IPS-18c (cell line): ENCODE data around the gene KCNH2.

Source experiments
- H3K4me3 ChIP-seq: 2 replicates; pipeline ENCODE4 v1.7.0; 2013; ENCODE audit warnings: low read depth, mild to moderate bottlenecking, low read length, moderate library complexity; ENCODE audit not compliant: insufficient read depth
- H3K9me3 ChIP-seq: one replicate; pipeline ENCODE4 v1.6.1; 2013; ENCODE audit warnings: mild to moderate bottlenecking, low read length, moderate library complexity; ENCODE audit not compliant: control insufficient read depth, insufficient read depth

KCNH2 gene

DNA sequence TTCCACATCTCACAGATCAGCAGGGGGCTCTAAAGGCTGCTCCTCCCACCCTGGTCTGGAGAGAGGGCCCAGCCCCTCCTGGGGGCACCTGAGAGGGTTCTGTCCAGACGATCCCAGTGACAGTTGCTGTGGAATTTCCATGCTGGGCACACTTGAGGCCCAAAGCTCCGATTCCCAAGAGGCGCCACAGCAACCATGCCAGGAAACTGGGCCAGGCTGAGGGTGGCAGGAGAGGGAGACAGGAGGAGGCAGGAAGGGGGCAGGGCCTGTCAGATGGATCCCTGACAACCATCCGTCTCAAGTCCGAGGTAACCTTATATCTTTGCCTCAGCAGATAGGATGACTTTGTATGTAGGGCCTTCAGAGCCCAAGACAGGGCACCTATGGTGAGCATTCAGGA is 8.4 kb upstream of the KCNH2 start:
- Histone ChIP-seq H3K4me3 (no peak overlapping the region), H3K9me3 (peaks cover 5% of the 10 kb centered on the region)

DNA sequence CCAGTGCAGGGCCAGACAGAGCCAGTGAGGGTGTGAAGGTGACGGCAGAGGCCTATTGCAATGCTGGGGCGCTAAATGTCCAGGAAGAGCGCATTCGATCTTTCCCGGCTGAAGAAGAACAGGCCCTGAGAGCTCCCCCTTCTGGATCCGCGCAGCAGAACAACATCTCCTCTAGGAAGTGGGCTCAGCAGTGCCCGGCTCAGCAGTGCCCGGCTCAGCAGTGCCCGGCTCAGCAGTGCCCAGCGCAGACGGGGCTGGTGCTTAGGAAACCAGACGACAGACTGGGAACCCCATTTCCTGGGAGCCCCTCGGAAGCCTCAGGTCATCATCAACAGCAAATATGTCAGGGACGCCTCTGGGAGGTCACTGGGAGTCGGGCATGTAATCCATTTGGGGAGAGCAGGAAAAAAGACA is 8.0 kb upstream of the KCNH2 start:
- Histone ChIP-seq H3K4me3 (no peak overlapping the region), H3K9me3 (peaks cover 5% of the 10 kb centered on the region)

DNA sequence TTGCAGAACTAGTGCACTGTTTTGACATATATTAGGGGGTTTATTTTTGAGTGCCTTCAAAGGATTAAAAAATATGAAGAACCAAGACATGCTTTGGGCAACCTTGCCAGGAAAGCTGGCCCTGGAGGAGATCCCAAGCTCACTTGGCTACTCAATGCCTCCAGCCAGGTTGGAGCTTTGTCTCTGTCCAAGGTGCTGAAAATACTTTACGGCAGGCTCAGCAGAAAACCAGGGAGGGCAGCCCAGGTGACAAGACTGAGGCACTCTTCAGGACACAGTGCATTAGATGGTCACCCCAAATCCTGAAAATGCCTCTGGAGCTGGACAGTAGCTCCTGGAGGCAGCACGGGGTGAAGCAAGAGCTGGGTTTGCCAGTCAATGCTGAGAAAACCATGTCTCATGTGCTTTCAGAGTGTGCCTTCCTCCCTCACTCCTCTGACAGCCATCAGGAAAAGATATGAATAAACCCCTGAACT is 5.8 kb upstream of the KCNH2 start:
- peaks cover 2% of the 10 kb centered on the region for H3K9me3 ChIP-seq
- no peak overlapping the region for H3K4me3 ChIP-seq

DNA sequence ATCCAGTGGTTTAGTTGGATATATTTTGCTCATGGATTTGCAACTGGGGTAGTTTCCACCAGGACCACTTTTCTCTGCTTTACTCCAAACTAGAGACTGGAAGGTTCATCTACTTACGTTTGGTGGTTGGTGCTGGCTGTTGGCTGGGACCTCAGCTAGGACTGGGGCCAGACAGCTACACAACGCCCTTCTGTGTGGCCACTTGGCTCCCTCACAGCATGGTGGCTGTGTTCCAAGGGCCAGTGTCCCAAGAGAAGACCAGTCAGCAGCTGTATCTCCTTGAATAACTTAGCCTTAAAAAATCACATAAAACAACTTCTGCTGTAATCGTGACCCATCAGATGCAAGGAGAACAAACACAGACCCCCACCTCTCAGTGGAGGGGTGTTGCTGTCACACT is 4.2 kb upstream of the KCNH2 start:
- Histone ChIP-seq H3K4me3 (no peak overlapping the region), H3K9me3 (peaks cover 2% of the 10 kb centered on the region)

DNA sequence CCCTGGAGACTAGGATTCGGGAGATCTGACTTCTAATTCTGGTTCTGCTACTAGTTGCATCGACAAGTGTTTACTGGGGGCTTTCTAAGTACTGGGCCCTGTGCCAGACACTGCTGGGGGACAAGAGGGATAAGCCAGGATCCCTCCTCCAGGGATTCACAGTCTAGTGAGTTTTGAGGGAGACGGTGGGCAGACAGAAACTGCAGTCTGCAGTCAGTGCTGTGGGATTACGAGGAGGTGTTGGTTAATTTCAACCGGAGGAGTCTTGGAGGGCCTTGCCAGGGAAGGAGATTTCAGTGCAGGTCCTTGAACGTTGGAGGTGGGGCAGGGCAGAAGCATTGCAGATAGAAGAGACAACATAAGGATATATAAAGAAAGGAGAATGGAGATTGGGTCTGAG is 3.5 kb upstream of the KCNH2 start:
- no peak overlapping the region for H3K4me3 ChIP-seq

DNA sequence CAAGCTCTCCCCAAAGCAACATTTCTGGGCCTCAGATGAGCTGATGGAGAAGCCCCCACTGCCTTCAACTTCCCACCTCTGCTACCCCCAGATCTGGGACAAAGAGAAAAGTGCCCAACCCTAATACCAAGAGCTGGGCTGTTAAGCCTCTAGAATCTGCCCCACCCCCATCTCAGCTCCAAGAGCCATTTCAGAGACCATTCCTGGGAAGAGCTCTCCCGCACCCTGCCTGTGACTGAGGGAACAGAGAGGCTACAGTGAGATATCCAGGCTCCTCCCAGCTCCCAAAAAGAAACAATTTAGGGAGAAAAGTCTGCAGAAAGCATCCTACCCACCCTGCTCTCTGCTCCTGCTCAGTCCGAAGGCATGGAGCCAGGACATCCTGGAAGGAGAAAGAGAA is 2.5 kb upstream of the KCNH2 start:
- Histone ChIP-seq H3K9me3 (peaks cover 2% of the 10 kb centered on the region), H3K4me3 (no peak overlapping the region)

More for the DNA sequence above, 3.5 kb upstream of the KCNH2 start:
- peaks cover 2% of the 10 kb centered on the region for H3K9me3 ChIP-seq

DNA sequence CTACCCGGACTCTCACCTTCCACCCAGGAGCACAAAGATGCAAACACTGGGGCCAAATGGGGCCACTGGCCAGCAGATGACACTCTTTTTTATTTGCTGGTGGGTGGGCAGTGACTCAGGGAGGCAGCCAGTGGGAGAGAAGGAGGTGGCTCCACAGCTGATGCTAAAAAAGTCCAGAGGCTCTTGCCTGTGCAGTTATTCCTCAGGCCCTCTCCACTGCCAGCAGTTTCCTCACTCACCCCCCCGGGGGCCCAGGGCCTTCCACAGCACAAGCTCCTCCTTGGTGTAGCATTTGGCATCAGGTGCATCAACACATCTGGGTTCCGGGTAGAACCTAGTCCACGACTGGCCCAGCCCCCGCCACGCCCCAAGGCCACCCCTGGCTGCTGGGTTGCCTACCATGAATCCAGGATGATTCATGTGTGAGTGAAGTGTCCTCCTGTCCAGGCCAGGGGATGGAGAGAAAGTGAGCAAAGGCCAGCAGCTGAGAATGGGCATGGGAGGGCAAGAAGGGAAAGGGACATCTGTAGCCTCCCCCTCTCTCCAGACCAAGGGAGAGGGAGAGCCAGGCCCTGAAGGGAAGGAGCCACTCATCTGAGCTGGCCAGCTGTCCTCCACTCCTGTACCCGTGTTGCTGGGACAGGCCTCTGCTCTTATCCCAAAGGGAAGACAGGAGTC is 1.7 kb upstream of the KCNH2 start:
- Histone ChIP-seq H3K9me3 (peaks cover 2% of the 10 kb centered on the region), H3K4me3 (peak overlapping the region; percentile 63)

DNA sequence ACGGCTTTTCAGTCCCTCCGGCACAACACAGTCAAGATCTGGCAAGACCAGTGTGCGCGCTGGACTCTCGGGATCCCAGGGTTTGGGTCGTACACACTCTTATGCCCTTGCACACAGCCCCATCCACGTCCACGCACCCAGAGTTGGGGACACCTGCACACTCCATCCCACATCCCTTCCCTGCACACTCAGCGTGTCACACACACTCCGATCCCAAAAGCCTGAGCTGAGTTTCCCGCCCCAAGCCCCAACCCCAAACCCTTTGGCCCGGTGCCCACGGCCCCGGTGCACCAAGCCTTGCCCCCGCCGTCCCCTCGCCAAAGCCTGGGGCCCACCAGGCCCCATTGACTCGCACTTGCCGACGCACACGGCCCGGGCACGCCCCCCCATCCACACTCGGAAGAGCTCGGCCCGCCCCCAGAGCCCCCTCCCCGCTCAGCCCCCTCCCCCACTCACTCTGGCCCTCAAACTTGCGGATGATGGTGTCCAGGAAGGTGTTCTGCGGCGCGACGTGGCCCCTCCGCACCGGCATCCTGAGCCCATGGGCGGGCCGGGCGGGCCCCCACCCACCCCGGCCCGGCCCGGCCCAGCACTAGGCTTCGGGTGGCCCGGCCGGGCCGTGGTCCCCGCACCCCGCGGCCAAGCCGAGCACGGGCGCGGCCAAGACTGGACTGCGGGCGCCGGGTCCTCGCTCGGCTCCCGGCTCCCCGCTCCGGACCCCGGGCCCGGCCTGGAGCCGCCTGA is 567 bp downstream of the KCNH2 start:
- peak overlapping the region; percentile 43 for H3K4me3 ChIP-seq
- H3K9me3 ChIP-seq: peaks cover 2% of the 10 kb centered on the region

DNA sequence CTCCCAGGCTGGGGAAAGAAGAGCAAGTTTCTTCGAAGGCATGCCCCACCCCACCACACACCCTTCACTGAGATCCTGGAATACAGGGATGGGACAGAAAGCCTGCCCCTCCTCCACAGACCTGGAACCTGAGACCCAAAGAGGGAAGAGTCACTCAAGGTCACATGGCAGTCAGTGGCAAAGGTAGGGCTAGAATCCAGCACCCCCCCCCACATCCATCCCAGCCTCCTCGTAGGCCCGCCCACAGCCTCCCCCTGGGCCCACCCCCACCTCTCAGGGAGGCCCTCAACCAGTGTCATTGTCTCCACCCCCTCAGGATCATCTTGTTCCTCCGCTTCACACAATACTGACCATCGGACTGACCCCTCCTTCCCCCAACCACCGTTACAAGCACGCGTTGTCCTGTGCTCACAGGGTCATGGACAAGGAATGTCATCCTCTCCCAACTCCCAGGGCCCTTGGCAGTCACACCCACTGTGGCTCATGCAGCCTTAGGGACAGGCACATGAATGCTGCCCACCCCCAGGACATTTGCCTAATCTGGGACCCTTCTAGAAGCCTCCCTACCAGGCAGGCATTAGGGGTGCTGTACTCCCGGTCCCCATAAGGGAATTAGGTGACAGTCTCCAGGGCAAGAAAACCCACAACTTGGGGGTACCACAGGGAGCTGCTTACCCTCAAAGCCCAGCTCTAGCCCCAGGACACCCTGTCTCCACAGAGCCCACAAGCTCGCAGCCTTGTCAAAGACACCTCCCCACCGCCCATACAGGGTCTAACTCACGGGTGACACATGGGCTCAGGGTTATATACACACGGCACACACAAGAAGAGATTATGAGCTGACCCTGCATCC is 1.4 kb downstream of the KCNH2 start:
- Histone ChIP-seq H3K9me3 (peaks cover 2% of the 10 kb centered on the region), H3K4me3 (peak overlapping the region; percentile 43)

DNA sequence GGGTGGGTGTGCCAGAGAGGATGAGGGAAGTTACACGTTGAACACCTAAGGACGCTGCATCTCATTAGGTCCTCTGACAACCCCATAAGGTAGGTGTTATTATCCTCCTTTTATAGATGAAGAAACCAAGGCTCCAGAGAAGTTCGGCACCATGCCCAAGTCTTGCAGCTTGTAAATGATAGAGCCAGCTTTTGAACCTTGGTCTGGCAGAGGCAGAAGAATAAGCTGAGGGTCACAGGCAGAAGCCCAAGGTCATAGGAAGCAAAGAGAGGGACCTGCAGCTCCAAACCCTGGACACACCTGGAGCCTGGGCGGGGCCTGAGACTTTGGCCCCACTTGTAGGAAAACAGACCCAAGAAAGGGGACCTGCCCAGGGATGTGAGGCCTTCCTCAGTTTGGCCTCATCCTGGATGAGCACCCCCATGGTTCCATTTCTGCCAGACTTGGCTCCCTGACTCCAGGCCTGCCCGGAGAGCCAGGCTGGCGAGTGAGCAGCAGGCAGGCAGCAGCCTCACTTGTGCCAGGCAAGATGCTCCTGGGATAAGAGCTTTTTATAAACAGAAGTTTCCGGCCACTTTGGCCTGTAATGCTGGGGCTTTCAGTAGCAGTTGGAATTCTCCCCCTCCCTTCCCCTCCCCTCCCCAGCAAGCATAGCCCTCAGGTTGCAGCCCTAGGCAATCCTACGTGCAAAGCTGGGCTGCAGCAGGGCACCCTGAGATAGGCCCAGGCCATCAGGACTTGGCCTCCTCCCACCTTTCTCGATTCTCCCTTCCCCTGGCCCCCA is 2.4 kb downstream of the KCNH2 start:
- Histone ChIP-seq H3K4me3 (peak overlapping the region; percentile 70; the same call in 1 of the 2 replicates), H3K9me3 (peaks cover 2% of the 10 kb centered on the region)

DNA sequence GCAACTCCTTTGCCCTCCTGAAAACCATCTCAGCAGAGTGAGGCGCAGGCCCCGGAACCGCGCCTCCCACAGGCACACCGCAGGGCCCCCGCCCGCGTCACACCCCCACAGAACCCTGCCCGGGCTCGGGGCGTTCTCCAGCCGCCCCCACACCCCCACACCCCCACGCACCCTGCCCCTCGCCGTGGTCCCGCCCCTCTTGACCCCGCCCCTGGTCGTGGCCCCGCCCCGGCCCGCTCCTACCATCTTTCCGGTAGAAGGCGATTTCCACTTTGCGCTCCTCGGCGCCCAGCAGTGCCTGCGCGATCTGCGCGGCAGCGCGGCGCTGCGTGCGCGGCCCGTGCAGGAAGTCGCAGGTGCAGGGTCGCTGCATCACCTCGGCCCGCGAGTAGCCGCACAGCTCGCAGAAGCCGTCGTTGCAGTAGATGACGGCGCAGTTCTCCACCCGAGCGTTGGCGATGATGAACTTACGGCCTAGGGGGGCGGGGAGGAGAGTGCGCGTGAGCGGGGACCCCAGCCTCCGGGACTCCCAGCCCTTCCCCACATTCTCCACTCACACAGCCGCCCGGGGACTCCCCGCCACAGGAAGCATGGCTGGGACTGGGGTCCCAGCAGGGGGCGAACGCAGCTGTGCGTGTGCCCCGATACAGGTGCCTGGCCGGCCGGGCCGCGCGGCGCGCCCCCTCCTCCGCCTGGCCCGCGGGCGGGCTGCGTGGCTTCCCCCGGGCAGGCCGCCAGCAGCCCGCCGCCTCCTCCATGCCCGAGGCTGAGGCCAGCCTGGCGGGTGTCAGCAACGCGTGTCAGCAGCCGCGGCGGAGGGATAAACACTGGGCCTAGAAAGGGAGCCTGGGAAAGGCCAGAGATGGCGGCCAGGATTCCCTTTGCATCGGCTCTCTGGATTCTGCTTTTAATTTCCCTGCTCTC is 3.4 kb downstream of the KCNH2 start:
- H3K4me3 ChIP-seq: peak overlapping the region; percentile 70
- peaks cover 2% of the 10 kb centered on the region for H3K9me3 ChIP-seq

DNA sequence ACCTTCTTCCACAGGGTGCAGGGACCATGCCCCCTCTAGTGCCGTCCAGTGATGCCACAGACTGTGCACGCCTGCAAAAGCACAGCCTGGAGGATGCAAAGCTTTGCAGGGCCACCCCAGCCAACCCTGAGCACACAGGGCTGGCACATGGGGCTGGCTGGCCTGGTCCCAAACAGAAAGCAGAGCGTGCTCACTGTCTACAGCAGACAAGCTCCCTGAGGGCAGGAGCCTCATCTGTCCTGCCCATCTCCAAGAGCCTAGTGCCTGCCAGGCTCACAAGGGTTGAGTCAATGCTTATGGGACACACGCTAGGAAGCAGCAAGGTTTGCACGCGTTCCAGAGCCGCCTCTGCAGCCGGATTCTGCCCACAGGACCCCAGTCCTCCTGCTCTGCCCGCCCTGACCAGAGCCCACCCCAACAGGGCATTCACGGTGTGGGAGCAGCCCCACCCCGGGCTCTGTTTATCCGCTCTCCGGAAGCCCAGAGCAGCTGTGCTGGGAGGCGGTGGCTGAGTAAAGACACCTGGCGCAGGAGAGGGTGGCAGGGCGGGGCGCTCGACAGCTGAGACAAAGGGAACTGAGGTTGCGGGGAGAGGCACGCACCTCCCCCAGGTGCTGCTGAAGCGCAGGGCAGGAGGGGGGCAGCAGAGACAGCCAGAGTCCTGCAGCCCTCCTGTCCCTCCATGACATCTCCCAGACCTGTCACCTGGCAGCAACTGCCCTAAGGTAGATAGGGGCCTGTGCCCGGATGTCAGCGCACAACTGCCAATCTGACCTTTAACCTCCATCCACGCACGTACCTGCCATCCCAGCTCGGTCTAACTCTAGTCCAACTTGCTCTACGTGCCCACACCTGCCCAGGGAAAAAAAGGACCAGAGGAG is 4.3 kb downstream of the KCNH2 start:
- Histone ChIP-seq H3K9me3 (no peaks in the 10 kb centered on the region), H3K4me3 (peak overlapping the region; percentile 70)

DNA sequence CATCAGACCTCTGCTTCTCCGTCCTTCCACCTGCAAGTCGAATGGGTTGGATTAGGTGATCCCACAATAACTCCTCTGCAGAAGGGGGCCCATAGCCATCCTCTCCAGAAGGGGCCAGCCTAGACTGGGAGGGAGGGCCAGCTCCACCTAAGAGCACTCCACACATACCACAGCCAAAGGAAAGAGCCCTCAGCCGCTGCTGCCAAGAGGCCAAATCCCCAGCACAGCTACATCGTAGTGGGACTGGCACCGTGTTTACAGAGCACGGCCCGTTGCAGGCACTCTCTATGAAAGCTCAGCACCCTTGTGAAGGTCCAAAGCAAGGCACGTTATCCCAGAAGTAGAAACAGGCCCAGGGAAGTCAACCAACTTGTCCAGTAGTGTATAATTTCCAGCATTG is 5.4 kb downstream of the KCNH2 start:
- H3K4me3 ChIP-seq: no peak overlapping the region
- no peaks in the 10 kb centered on the region for H3K9me3 ChIP-seq

DNA sequence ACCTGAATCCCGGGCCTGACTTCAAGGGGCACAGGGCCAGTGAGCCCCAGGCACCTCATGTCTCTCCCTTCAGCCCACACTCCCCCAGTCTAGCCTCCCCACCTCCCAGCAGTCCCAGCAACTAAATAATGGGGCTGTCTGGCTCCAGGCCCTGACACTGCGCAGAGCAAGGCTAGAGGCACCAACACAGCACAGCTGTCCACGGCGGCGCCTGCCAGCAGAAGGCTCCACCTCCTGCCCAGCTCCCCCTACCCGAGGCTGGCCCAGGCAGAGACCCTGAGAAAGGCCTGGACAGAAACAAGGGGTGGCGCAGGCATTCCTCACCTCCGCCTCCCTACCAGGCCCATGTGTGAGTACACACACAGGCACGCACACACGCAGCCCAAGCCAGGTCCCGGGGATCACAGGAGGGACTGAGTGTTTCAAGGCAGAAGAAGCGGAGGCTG is 6.1 kb downstream of the KCNH2 start:
- Histone ChIP-seq H3K4me3 (no peak overlapping the region), H3K9me3 (no peaks in the 10 kb centered on the region)
